Neural cell (in vitro differentiated cells): ENCODE measurements around the gene ACAN. TPM values are rescaled to one million over a fixed set of nuclear protein-coding genes. Genes with fewer than 3 reads are reported as not detected.

ENCODE experiments used
- H2AFZ ChIP-seq: fragments of 200-600, 300-800 bp; sonication (generic), shearing (Covaris generic); 2 replicates; pipeline ENCODE4 v1.6.0; 2014; ENCODE audit warnings: low read depth, mild to moderate bottlenecking, antibody characterized with exemption, low read length, moderate library complexity
- H3F3A ChIP-seq: fragments of 200-600 bp; shearing (Covaris generic); 2 replicates; pipeline ENCODE4 v1.6.1; 2016; ENCODE audit warnings: mild to moderate bottlenecking, moderate library complexity, mixed read lengths, antibody characterized with exemption, low read length; ENCODE audit not compliant: insufficient read depth, poor library complexity, severe bottlenecking
- H3K27ac ChIP-seq: fragments of 200-600, 300-800 bp; sonication (generic), shearing (Covaris generic); 2 replicates; pipeline ENCODE4 v1.5.1; 2014; ENCODE audit warnings: mild to moderate bottlenecking, low read length, moderate library complexity
- H3K27me3 ChIP-seq: fragments of 300-800, 200-600 bp; sonication (generic), shearing (Covaris generic); 2 replicates; pipeline ENCODE4 v1.6.0; 2014; ENCODE audit warnings: mild to moderate bottlenecking, low read depth, low read length, moderate library complexity; ENCODE audit not compliant: insufficient read depth
- H3K36me3 ChIP-seq: fragments of 300-800, 200-600 bp; sonication (generic), shearing (Covaris generic); 2 replicates; pipeline ENCODE4 v1.5.1; 2014; ENCODE audit warnings: mild to moderate bottlenecking, antibody characterized with exemption, low read length, moderate library complexity; ENCODE audit not compliant: insufficient read depth
- H3K4me2 ChIP-seq: fragments of 300-800, 200-600 bp; sonication (generic), shearing (Covaris generic); 2 replicates; pipeline ENCODE4 v1.6.0; 2014; ENCODE audit warnings: mild to moderate bottlenecking, low read length
- H3K4me3 ChIP-seq: fragments of 300-800, 200-600 bp; sonication (generic), shearing (Covaris generic); 2 replicates; pipeline ENCODE4 v1.5.1; 2014; ENCODE audit warnings: mild to moderate bottlenecking, low read length, moderate library complexity
- H3K79me2 ChIP-seq: fragments of 200-600 bp; shearing (Covaris generic); replicated peaks from 2 replicates; pipeline ENCODE4 v1.6.0; 2014; ENCODE audit warnings: mild to moderate bottlenecking, low read length, moderate library complexity; ENCODE audit not compliant: insufficient read depth
- H3K9ac ChIP-seq: fragments of 300-800, 200-600 bp; sonication (generic), shearing (Covaris generic); 2 replicates; pipeline ENCODE4 v1.6.1; 2016; ENCODE audit warnings: mild to moderate bottlenecking, low read length, mixed read lengths
- H3K9me2 ChIP-seq: fragments of 200-600 bp; shearing (Covaris generic); 2 replicates; pipeline ENCODE4 v1.6.1; 2016; ENCODE audit warnings: mild to moderate bottlenecking, low read length, mixed read lengths; ENCODE audit not compliant: insufficient read depth
- H3K9me3 ChIP-seq: fragments of 200-600, 300-800 bp; sonication (generic), shearing (Covaris generic); 2 replicates; pipeline ENCODE4 v1.6.1; 2016; ENCODE audit warnings: mild to moderate bottlenecking, mixed run types, low read length, moderate library complexity, mixed read lengths
- H4K20me1 ChIP-seq: fragments of 200-600 bp; shearing (Covaris generic); 2 replicates; pipeline ENCODE4 v1.6.1; 2016; ENCODE audit warnings: mild to moderate bottlenecking, mixed run types; ENCODE audit not compliant: insufficient read depth
- EP300 ChIP-seq: fragments of 450-650 bp; conservative IDR thresholded peaks from 2 replicates; pipeline ENCODE4 v1.6.1; 2014; ENCODE audit warnings: antibody characterized with exemption, mild to moderate bottlenecking, moderate library complexity; ENCODE audit not compliant: poor library complexity, severe bottlenecking
- EZH2 ChIP-seq: fragments of 200-600, 300-800 bp; shearing (Covaris generic), sonication (generic); IDR thresholded peaks from 2 replicates; pipeline ENCODE4 v1.6.1; 2014; ENCODE audit warnings: antibody characterized with exemption, low read length, borderline replicate concordance, mild to moderate bottlenecking; ENCODE audit not compliant: insufficient read depth, poor library complexity, severe bottlenecking
- MXI1 ChIP-seq: fragments of 450-650 bp; conservative IDR thresholded peaks from 2 replicates; pipeline ENCODE4 v1.6.1; 2014; ENCODE audit warnings: antibody characterized with exemption, mild to moderate bottlenecking; ENCODE audit not compliant: poor library complexity, severe bottlenecking
- POLR2AphosphoS5 ChIP-seq: IDR thresholded peaks from 2 replicates; pipeline ENCODE4 v1.6.1; 2012
- RAD21 ChIP-seq: fragments of 450-650 bp; conservative IDR thresholded peaks from 2 replicates; pipeline ENCODE4 v1.6.1; 2014; ENCODE audit warnings: antibody characterized with exemption, mild to moderate bottlenecking, moderate library complexity
- SMC3 ChIP-seq: fragments of 450-650 bp; conservative IDR thresholded peaks from 2 replicates; pipeline ENCODE4 v1.6.1; 2014; ENCODE audit warnings: antibody characterized with exemption, mild to moderate bottlenecking, moderate library complexity; ENCODE audit not compliant: poor library complexity
- TAF1 ChIP-seq: IDR thresholded peaks from 2 replicates; pipeline ENCODE4 v1.6.1; 2012; ENCODE audit warnings: low read depth
- polyA plus RNA-seq: library from polyadenylated mRNA; depleted of rRNA; stranded (reverse); fragments of >200 nt; gene quantifications from 2 replicates; pipeline ENCODE4 v1.2.3, GENCODE V29; 2014
- TF ChIP-seq, protein P1 (sequence below): IDR thresholded peaks from 2 replicates; pipeline ENCODE4 v1.6.1; 2012; ENCODE audit warnings: borderline replicate concordance
- TF ChIP-seq, protein P2 (sequence below): fragments of 450-650 bp; IDR thresholded peaks from 2 replicates; pipeline ENCODE4 v1.5.1; 2014; ENCODE audit warnings: antibody characterized with exemption, mild to moderate bottlenecking, moderate library complexity; ENCODE audit not compliant: poor library complexity, severe bottlenecking

The ACAN gene
- polyA plus RNA-seq, 1 donor from 2014 or later, result not detected

DNA sequence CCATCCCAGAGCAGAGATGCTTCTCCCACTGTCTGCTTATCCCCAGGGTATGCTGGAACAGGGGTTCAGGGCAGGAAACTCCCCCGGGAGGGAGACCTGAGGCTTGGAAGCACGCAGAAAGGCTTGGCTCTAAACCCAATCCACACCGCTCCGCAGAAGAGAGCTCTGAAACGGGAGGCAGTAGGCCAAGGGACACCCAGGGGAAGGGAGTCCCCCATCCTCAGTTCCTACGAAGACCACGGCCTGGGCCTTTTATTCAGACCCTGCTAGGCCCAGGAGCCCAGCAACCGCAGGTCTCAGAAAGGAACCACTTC lies 93.9 kb downstream of the ACAN start:
- Histone ChIP-seq H2AFZ (no peak overlapping the region), H4K20me1 (no peaks in the 10 kb centered on the region), H3K27me3 (peaks cover 22% of the 10 kb centered on the region), H3K9me2 (no peaks in the 10 kb centered on the region), H3K27ac (no peak overlapping the region), H3K4me3 (no peak overlapping the region), H3K36me3 (no peaks in the 10 kb centered on the region), H3K79me2 (no peaks in the 10 kb centered on the region), H3K4me2 (no peak overlapping the region), H3K9ac (no peak overlapping the region), H3K9me3 (no peaks in the 10 kb centered on the region), H3F3A (no peaks in the 10 kb centered on the region)
- TF ChIP-seq EZH2 (no peak), TAF1 (no peak), MXI1 (no peak), EP300 (no peak), SMC3 (no peak), RAD21 (no peak), POLR2AphosphoS5 (no peak)
- TF ChIP-seq, protein P1, sequence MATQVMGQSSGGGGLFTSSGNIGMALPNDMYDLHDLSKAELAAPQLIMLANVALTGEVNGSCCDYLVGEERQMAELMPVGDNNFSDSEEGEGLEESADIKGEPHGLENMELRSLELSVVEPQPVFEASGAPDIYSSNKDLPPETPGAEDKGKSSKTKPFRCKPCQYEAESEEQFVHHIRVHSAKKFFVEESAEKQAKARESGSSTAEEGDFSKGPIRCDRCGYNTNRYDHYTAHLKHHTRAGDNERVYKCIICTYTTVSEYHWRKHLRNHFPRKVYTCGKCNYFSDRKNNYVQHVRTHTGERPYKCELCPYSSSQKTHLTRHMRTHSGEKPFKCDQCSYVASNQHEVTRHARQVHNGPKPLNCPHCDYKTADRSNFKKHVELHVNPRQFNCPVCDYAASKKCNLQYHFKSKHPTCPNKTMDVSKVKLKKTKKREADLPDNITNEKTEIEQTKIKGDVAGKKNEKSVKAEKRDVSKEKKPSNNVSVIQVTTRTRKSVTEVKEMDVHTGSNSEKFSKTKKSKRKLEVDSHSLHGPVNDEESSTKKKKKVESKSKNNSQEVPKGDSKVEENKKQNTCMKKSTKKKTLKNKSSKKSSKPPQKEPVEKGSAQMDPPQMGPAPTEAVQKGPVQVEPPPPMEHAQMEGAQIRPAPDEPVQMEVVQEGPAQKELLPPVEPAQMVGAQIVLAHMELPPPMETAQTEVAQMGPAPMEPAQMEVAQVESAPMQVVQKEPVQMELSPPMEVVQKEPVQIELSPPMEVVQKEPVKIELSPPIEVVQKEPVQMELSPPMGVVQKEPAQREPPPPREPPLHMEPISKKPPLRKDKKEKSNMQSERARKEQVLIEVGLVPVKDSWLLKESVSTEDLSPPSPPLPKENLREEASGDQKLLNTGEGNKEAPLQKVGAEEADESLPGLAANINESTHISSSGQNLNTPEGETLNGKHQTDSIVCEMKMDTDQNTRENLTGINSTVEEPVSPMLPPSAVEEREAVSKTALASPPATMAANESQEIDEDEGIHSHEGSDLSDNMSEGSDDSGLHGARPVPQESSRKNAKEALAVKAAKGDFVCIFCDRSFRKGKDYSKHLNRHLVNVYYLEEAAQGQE, result no peak
- TF ChIP-seq, protein P2, sequence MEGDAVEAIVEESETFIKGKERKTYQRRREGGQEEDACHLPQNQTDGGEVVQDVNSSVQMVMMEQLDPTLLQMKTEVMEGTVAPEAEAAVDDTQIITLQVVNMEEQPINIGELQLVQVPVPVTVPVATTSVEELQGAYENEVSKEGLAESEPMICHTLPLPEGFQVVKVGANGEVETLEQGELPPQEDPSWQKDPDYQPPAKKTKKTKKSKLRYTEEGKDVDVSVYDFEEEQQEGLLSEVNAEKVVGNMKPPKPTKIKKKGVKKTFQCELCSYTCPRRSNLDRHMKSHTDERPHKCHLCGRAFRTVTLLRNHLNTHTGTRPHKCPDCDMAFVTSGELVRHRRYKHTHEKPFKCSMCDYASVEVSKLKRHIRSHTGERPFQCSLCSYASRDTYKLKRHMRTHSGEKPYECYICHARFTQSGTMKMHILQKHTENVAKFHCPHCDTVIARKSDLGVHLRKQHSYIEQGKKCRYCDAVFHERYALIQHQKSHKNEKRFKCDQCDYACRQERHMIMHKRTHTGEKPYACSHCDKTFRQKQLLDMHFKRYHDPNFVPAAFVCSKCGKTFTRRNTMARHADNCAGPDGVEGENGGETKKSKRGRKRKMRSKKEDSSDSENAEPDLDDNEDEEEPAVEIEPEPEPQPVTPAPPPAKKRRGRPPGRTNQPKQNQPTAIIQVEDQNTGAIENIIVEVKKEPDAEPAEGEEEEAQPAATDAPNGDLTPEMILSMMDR, result no peak

DNA sequence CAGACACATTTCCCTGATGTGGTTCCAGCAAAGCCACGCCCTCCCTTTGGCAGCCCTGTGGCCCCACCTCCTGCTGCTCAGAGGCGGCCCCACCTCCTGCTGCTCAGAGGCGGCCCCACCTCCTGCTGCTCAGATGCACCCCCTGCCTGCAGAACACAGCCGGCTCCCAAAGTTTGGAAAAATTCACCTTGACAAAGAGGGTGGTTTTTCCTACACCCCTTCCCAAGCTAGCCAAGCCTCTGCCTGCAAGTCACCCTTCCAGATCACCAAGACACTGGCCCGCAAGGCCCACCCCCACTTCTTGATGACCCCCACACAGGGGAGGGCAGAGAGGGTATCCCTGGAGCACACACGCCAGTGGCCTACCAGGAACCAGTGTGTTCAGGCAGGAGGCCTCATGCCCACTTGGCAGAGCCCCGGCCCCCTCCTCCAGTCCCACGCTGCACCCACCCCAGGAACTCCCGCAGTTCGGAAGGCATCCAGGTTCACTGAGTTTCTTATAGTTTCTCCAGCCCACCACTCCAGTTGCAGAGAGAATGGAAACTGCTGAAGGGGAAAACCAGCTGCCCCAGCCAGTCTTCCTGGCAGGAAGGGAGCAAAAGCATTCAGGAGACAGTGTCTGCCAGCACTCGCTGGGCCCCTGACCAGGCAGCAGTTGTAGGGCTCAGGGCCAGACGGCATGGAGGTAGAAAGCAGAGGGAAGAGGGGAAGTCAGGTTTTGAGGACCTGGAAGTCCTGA lies 94.4 kb downstream of the ACAN start:
- Histone ChIP-seq H3K36me3 (no peaks in the 10 kb centered on the region), H3F3A (no peaks in the 10 kb centered on the region), H3K79me2 (no peaks in the 10 kb centered on the region), H4K20me1 (no peaks in the 10 kb centered on the region), H3K9me2 (no peaks in the 10 kb centered on the region), H2AFZ (no peak overlapping the region), H3K27me3 (peaks cover 22% of the 10 kb centered on the region), H3K9ac (no peak overlapping the region), H3K4me2 (no peak overlapping the region), H3K9me3 (no peaks in the 10 kb centered on the region), H3K4me3 (no peak overlapping the region), H3K27ac (no peak overlapping the region)
- no peak for TF ChIP-seq RAD21
- no peak for TF ChIP-seq EZH2
- TF ChIP-seq POLR2AphosphoS5, result no peak
- no peak for TF ChIP-seq TAF1
- TF ChIP-seq MXI1, result no peak
- TF ChIP-seq, protein P1, result no peak
- TF ChIP-seq, protein P2, result peak; percentile 15
- TF ChIP-seq SMC3, result no peak
